ENCODE measurements around the gene STAC3.

STAC3 gene

GRCh38 chr12:57272337-57273151, 21.6 kb upstream of the STAC3 start:
- FAIRE-seq (no peak), DNase-seq (ENCODE audit: insufficient read length, low spot score) (no peak)
- no peak for TF ChIP-seq TAF1 (IDR thresholded peaks at IDR 0.05; ENCODE audit: low read depth, low read length)

DNA sequence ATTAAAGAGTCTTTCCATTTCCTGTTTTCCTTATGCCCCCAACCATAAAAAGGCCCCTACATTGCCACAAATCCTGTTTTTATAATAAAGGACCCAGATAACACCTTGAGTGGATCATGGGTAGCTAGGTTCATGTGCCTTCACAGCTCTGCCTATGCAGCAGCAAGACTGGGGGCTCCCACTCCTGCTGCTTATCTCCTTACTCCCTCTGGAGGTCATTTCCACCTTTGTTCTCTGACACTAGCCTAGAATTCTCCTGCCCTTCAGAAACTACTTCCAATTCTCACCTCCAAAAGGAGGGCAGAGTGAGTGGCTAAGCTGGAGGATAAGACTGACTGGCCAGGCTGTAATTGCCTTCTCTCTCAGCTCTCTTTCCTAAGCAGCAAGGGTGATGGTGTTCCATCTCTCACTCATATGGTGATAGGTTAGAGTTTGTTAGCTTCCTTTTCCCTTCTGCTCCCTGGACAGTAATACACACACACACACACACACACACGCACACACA, 20.0 kb upstream of the STAC3 start:
- TF ChIP-seq SPI1 (IDR thresholded peaks at IDR 0.05; ENCODE audit: low read depth, low read length), result no peak
- no peak for TF ChIP-seq POU2F2 (IDR thresholded peaks at IDR 0.05; ENCODE audit: low read depth, low read length)

DNA sequence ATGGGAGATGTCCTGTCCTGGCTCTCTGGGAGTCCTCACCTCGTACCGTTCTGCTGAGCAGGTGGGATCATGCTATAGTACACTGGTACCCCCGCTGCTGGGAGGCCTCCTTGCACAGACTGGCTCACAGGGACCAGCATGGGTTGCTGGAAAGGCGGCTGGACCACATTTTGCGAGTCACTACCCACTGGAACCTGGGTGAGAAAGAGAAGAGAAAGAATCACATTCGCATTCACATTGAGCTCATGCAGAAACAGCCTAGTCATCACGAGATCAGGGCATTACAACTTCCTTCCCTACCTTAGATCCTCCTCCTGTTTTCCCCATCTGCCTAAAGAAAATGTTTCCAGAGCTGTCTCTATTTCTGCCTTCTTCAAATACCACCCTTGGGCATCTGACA, 17.3 kb upstream of the STAC3 start:
- TF ChIP-seq SPI1 (IDR thresholded peaks at IDR 0.05; ENCODE audit: low read depth, low read length), result no peak
- FAIRE-seq, result no peak
- no peak for DNase-seq (ENCODE audit: insufficient read length, low spot score)

More for the DNA sequence above, 20.0 kb upstream of the STAC3 start:
- no peak for FAIRE-seq
- no peak for DNase-seq (ENCODE audit: insufficient read length, low spot score)

- no peak for TF ChIP-seq POLR2AphosphoS5 (IDR thresholded peaks at IDR 0.05; ENCODE audit: low read depth, low read length)
- no peak for TF ChIP-seq POU2F2 (IDR thresholded peaks at IDR 0.05; ENCODE audit: low read depth, low read length)
- no peak for TF ChIP-seq SPI1 (IDR thresholded peaks at IDR 0.05; ENCODE audit: low read depth, low read length)
- TF ChIP-seq TAF1 (IDR thresholded peaks at IDR 0.05; ENCODE audit: low read depth, low read length), result no peak
- TF ChIP-seq PAX5 (IDR thresholded peaks at IDR 0.05; ENCODE audit: insufficient read depth, low read length, severe bottlenecking), result no peak
- no peak for TF ChIP-seq POLR2A (IDR thresholded peaks at IDR 0.05; ENCODE audit: low read depth, low read length)
- no peak for DNase-seq (ENCODE audit: insufficient read length, low spot score)
- no peak for FAIRE-seq
Observed at GRCh38 chr12:57266681-57267080, 15.7 kb upstream of the STAC3 start.

- DNase-seq (ENCODE audit: insufficient read length, low spot score), result no peak
Observed at GRCh38 chr12:57263096-57263495, 12.1 kb upstream of the STAC3 start.

GRCh38 chr12:57262126-57262822, 11.3 kb upstream of the STAC3 start:
- TF ChIP-seq TAF1 (IDR thresholded peaks at IDR 0.05; ENCODE audit: low read depth, low read length), result no peak
- no peak for DNase-seq (ENCODE audit: insufficient read length, low spot score)
- no peak for FAIRE-seq

More at GRCh38 chr12:57263096-57263495, 12.1 kb upstream of the STAC3 start:
- no peak for FAIRE-seq
- TF ChIP-seq POLR2A (IDR thresholded peaks at IDR 0.05; ENCODE audit: low read depth, low read length) (no peak), POLR2AphosphoS5 (IDR thresholded peaks at IDR 0.05; ENCODE audit: low read depth, low read length) (no peak), SPI1 (IDR thresholded peaks at IDR 0.05; ENCODE audit: low read depth, low read length) (no peak), POU2F2 (IDR thresholded peaks at IDR 0.05; ENCODE audit: low read depth, low read length) (no peak), PAX5 (IDR thresholded peaks at IDR 0.05; ENCODE audit: insufficient read depth, low read length, severe bottlenecking) (no peak), TAF1 (IDR thresholded peaks at IDR 0.05; ENCODE audit: low read depth, low read length) (no peak)

DNA sequence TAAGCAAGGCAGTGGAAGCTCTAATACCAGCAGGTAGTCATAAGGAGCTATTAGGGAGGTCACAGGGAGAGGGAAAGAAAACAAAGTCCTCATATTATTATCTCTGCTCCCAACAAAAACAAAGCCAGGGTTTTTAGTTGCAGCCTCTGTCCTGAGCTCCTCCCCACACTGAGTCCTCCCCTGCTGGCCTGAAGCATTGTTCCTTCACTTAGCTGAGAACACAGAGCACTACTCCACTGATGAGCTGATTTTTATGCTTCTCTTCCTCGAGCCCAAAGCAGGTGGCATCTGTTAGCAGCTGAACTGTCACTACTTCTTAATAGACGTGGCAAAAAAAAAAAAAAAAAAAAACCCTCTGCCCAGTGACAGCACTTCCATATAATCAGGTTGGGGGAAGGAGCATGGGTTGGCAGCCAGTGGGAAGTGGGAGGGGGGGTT, 10.5 kb upstream of the STAC3 start:
- TF ChIP-seq POU2F2 (IDR thresholded peaks at IDR 0.05; ENCODE audit: low read depth, low read length) (no peak), SPI1 (IDR thresholded peaks at IDR 0.05; ENCODE audit: low read depth, low read length) (no peak), PAX5 (IDR thresholded peaks at IDR 0.05; ENCODE audit: insufficient read depth, low read length, severe bottlenecking) (no peak), POLR2A (IDR thresholded peaks at IDR 0.05; ENCODE audit: low read depth, low read length) (no peak), TAF1 (IDR thresholded peaks at IDR 0.05; ENCODE audit: low read depth, low read length) (no peak), POLR2AphosphoS5 (IDR thresholded peaks at IDR 0.05; ENCODE audit: low read depth, low read length) (no peak)
- FAIRE-seq, result no peak
- no peak for DNase-seq (ENCODE audit: insufficient read length, low spot score)

DNA sequence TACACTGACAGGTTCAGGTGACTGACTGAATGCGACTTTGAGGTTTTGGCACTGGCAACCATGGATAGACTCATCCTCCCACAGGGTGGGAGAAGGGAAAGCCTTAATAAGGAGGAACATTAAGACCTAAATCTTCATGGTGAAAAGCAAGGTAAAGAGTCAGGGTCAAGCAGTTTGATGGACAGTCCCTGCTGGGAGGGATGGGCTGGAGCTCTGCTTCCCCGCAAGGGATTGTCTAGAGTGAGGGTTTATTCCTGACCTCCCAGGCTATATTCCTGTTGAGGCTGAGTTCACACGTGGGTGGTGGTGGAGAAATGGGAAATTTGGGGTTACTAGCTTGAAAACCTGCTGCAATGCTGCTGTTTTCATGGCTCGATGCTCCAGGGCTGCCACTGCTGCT, 9.4 kb upstream of the STAC3 start:
- FAIRE-seq, result no peak
- no peak for TF ChIP-seq TAF1 (IDR thresholded peaks at IDR 0.05; ENCODE audit: low read depth, low read length)
- no peak for TF ChIP-seq PAX5 (IDR thresholded peaks at IDR 0.05; ENCODE audit: insufficient read depth, low read length, severe bottlenecking)
- TF ChIP-seq POLR2AphosphoS5 (IDR thresholded peaks at IDR 0.05; ENCODE audit: low read depth, low read length), result no peak
- no peak for TF ChIP-seq POLR2A (IDR thresholded peaks at IDR 0.05; ENCODE audit: low read depth, low read length)
- TF ChIP-seq POU2F2 (IDR thresholded peaks at IDR 0.05; ENCODE audit: low read depth, low read length), result no peak
- no peak for TF ChIP-seq SPI1 (IDR thresholded peaks at IDR 0.05; ENCODE audit: low read depth, low read length)
- DNase-seq (ENCODE audit: insufficient read length, low spot score), result no peak

- DNase-seq (ENCODE audit: insufficient read length, low spot score), result no peak
- FAIRE-seq, result no peak
Observed at GRCh38 chr12:57258977-57259970, 8.3 kb upstream of the STAC3 start.

More at GRCh38 chr12:57258977-57259970, 8.3 kb upstream of the STAC3 start:
- no peak for TF ChIP-seq POU2F2 (IDR thresholded peaks at IDR 0.05; ENCODE audit: low read depth, low read length)
- TF ChIP-seq POLR2AphosphoS5 (IDR thresholded peaks at IDR 0.05; ENCODE audit: low read depth, low read length), result no peak
- TF ChIP-seq SPI1 (IDR thresholded peaks at IDR 0.05; ENCODE audit: low read depth, low read length), result no peak
- TF ChIP-seq PAX5 (IDR thresholded peaks at IDR 0.05; ENCODE audit: insufficient read depth, low read length, severe bottlenecking), result no peak
- TF ChIP-seq POLR2A (IDR thresholded peaks at IDR 0.05; ENCODE audit: low read depth, low read length), result no peak
- no peak for TF ChIP-seq TAF1 (IDR thresholded peaks at IDR 0.05; ENCODE audit: low read depth, low read length)
